Measurements from ENCODE around the gene XYLT1.

DNA sequence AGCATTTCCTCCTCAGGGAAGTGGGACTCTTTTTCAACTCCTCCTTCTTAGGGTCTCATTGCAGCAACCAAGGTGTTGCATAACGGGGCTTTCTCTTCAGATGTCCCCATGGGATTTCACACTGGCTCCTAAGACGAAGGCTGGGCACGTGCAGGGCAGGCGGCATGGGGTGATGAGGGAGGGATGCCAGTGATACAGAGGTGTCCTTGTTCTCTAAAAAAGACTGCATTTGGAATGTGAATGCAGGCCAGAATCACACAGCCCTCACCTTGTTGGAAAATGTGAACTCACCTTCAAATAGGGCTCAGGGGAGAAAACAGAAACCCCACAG lies 105.6 kb downstream of the XYLT1 start:
- no peak for TF ChIP-seq NFE2L1 (CRISPR knock-in tag; IDR thresholded peaks at IDR 0.05)
- TF ChIP-seq, protein P1, sequence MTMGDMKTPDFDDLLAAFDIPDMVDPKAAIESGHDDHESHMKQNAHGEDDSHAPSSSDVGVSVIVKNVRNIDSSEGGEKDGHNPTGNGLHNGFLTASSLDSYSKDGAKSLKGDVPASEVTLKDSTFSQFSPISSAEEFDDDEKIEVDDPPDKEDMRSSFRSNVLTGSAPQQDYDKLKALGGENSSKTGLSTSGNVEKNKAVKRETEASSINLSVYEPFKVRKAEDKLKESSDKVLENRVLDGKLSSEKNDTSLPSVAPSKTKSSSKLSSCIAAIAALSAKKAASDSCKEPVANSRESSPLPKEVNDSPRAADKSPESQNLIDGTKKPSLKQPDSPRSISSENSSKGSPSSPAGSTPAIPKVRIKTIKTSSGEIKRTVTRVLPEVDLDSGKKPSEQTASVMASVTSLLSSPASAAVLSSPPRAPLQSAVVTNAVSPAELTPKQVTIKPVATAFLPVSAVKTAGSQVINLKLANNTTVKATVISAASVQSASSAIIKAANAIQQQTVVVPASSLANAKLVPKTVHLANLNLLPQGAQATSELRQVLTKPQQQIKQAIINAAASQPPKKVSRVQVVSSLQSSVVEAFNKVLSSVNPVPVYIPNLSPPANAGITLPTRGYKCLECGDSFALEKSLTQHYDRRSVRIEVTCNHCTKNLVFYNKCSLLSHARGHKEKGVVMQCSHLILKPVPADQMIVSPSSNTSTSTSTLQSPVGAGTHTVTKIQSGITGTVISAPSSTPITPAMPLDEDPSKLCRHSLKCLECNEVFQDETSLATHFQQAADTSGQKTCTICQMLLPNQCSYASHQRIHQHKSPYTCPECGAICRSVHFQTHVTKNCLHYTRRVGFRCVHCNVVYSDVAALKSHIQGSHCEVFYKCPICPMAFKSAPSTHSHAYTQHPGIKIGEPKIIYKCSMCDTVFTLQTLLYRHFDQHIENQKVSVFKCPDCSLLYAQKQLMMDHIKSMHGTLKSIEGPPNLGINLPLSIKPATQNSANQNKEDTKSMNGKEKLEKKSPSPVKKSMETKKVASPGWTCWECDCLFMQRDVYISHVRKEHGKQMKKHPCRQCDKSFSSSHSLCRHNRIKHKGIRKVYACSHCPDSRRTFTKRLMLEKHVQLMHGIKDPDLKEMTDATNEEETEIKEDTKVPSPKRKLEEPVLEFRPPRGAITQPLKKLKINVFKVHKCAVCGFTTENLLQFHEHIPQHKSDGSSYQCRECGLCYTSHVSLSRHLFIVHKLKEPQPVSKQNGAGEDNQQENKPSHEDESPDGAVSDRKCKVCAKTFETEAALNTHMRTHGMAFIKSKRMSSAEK (CRISPR knock-in tag; IDR thresholded peaks at IDR 0.05; ENCODE audit: borderline replicate concordance), result no peak
- TF ChIP-seq SP1 (CRISPR knock-in tag; conservative IDR thresholded peaks at IDR 0.05), result no peak
- TF ChIP-seq TEAD4 (CRISPR knock-in tag; IDR thresholded peaks at IDR 0.05), result no peak
- no peak for TF ChIP-seq TP53 (CRISPR knock-in tag; IDR thresholded peaks at IDR 0.05)
- TF ChIP-seq, protein P2, sequence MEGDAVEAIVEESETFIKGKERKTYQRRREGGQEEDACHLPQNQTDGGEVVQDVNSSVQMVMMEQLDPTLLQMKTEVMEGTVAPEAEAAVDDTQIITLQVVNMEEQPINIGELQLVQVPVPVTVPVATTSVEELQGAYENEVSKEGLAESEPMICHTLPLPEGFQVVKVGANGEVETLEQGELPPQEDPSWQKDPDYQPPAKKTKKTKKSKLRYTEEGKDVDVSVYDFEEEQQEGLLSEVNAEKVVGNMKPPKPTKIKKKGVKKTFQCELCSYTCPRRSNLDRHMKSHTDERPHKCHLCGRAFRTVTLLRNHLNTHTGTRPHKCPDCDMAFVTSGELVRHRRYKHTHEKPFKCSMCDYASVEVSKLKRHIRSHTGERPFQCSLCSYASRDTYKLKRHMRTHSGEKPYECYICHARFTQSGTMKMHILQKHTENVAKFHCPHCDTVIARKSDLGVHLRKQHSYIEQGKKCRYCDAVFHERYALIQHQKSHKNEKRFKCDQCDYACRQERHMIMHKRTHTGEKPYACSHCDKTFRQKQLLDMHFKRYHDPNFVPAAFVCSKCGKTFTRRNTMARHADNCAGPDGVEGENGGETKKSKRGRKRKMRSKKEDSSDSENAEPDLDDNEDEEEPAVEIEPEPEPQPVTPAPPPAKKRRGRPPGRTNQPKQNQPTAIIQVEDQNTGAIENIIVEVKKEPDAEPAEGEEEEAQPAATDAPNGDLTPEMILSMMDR (IDR thresholded peaks at IDR 0.05), result no peak
- TF ChIP-seq HMGA2 (CRISPR knock-in tag; IDR thresholded peaks at IDR 0.05), result no peak
- TF ChIP-seq, protein P3, sequence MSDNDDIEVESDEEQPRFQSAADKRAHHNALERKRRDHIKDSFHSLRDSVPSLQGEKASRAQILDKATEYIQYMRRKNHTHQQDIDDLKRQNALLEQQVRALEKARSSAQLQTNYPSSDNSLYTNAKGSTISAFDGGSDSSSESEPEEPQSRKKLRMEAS (CRISPR knock-in tag; IDR thresholded peaks at IDR 0.05), result no peak
- TF ChIP-seq, protein P4, sequence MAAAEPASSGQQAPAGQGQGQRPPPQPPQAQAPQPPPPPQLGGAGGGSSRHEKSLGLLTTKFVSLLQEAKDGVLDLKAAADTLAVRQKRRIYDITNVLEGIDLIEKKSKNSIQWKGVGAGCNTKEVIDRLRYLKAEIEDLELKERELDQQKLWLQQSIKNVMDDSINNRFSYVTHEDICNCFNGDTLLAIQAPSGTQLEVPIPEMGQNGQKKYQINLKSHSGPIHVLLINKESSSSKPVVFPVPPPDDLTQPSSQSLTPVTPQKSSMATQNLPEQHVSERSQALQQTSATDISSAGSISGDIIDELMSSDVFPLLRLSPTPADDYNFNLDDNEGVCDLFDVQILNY (CRISPR knock-in tag; IDR thresholded peaks at IDR 0.05), result no peak
